Brain pericyte (primary cell): ENCODE results near the gene YTHDC1.
A peak's percentile ranks its signal among the peaks of the same experiment; 100 is the strongest.
"Not testable (repeated sequence)": the region's sequence is repeated elsewhere in the genome, so short reads cannot be mapped to it uniquely, and the experiment has no call there.

Experiments used
- DNase-seq: peaks from one replicate; pipeline ENCODE4 v3.0.0-alpha.2; 2012; ENCODE audit warnings: low read depth, low spot score

The YTHDC1 gene

DNA sequence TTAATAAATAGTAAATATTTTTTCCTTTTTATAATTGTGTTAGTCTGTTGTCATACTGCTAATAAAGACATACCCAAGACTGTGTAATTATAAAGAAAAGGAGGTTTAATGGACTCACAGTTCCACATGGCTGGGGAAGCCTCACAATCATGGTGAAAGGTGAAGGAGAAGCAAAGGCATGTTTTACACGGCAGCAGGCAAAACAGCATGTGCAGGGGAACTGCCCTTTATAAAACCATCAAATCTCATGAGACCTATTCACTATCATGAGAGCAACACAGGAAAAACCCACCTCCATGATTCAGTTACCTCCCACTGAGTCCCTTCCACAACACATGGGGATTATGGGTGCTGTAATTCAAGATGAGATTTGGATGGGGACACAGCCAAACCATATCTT lies 58.6 kb downstream of the YTHDC1 start:
- no peak for DNase-seq

DNA sequence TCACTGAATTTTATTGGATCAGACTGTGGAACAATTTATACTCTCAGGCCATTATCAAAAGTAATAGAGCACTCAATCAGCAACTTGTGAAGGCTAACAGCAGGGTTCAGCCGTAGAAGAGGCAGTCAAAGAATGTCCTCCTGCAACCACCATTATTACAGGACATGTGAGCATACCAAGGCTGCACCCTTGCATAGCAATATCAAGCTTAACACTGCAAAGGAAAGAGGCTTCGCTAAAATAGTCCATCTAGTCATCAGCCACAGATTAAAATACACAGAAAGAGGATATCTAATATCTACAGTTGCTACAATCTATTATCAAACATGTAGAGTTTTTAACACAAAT lies 61.5 kb downstream of the YTHDC1 start:
- DNase-seq, result no peak

DNA sequence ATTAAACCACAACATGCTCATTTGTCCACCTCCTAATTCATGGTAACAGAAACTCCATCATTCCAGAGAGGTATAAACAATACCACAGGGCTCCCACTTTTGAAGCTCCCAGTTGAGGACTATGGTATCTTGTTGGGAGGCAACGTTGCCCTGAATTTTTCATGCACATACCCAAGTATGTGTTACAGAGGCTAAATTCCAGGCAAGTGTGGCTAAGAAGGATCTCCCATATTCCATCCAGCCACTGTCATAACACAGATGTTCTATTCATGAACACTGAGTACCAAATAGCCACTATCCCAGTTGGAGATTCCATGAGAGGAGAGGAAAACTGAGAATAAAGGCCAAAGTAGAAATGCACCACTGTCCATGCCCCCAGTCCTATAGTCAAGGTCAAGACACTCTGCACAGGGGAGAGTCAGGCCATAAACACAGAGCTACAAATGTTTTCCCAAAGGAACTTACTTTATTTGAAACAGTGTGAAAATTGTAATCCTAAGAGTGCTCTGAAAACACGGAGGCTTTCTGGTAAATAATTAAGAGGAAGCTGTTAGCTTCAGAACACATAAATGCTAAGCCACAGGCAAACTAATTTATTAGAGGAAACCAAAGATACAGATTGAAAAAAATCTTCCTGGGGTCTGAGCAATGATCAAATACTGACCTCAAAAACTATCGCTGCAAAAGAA lies 62.0 kb downstream of the YTHDC1 start:
- DNase-seq, result no peak

DNA sequence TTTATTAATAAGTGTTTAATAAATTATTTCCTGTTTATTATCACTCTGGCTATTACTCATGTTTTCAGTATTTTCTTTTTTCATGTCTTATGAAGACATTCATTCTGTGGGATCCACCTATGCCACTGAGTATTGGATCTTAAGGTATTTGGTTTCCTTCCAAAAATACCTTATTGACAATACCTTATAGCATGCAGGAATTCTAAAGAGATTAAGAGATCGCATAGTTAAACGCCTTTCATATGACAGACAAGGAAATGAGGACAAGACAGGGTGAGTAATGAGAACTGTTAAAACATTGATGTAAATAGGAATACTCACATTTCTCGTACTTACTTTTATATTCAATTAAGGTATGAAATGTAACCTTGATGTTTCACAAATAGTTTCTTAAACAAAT lies 66.2 kb downstream of the YTHDC1 start:
- no peak for DNase-seq

DNA sequence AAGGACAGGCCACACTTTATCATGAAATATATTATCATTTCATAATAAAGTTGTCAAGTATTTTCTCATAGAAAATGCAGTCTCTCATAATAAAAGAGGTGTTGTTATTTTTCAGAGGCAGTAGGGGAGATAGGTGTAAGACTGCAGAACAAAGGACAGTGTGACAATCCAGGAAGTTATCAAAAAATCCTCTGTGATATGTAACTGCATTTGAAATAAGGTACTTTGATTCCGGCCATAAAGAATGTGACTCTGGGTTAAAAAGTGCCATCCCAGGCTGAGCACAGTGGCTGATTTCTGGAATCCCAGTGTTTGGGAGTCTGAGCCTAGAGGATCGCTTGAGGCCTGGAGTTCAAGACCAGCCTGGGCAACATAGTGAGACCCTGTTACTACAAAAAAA lies 66.8 kb downstream of the YTHDC1 start:
- DNase-seq, result no peak

DNA sequence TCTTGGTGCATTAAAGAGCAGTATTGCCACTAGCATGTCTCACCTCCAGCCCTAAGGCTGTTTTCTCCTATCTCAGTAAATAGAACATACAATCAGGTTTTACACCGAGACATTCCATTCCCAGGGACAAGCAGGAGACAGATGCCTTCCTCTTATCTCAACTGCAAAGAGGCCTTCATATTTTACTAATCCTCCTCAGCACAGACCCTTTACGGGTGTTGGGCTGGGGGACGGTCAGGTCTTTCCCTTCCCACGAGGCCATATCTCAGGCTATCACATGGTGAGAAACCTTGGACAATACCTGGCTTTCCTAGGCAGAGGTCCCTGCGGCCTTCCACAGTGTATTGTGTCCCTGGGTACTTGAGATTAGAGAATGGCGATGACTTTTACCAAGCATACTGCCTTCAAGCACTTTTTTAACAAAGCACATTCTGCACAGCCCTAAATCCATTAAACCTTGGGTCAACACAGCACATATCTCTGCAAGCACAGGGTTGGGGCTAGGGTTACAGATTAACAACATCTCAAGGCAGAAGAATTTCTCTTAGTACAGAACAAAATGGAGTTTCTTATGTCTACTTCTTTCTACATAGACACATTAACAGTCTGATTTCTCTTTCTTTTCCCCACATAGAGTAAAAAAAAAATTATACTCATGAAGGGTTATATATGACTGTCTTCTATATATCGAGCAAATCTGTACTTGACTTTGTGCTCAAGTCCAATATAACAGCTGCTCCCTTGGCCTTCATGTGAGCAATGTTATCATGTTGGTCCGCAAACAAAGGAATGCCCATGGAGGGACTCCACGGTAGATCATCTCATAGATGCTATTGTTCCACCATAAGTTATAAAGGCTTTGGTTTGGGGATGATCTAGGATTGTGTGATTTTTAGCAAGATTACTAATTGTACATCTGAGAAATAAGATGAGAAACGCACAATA lies 67.8 kb downstream of the YTHDC1 start:
- DNase-seq, result not testable (repeated sequence)

DNA sequence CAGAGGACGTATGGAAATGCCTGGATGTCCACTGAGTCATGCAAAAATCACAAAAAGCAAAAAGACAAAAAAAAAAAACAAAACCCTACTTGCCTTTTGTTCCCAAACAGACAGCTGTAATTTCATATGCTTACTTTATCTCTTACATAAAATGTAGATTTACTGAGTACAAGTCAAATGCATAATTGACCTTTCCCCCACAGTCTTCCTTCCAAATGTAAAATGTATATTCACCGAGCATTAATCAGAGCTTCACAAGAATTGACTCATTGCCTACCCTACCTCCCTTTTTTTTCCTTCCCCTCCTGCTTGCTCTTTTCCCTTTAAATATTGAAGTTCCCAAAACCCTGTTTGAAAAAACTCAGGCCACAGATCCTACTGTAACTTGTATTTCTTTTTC lies 71.9 kb downstream of the YTHDC1 start:
- DNase-seq, result no peak

DNA sequence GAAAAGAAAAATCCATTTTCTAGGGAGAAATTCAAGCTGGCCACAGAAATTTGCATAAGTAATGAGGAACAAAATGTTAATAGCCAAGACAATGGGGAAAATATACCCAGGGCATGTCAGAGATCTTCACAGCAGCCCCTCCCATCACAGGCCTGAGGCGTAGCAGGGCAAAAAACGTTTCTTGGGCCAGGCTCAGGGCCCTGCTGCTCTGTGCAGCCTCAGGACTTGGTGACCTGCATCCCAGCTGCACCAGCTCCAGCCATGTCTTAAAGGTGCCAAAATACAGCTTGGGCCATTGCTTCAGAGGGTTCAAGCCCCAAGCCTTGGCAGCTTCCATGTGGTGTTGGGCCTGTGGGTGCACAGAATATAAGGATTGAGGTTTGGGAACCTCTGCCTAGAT lies 72.3 kb downstream of the YTHDC1 start:
- no peak for DNase-seq

DNA sequence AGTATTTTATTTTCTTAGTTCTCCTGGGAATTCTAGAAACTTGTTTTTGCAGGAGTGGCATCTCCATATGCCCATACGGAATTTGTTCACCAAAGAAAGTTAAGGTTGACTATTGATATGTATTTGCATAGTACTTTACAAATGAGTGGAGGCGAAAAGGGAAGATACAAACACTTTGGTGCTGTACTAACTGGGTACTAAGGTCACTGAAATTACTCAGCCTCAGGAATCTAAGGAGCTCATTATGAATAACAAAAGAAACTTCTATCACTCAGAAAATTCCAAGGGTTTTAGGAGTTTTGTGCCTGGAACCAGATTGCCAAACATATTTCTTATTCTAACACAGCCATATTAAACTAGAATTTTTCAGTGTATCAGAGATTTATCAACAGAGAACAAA lies 77.0 kb downstream of the YTHDC1 start:
- no peak for DNase-seq

DNA sequence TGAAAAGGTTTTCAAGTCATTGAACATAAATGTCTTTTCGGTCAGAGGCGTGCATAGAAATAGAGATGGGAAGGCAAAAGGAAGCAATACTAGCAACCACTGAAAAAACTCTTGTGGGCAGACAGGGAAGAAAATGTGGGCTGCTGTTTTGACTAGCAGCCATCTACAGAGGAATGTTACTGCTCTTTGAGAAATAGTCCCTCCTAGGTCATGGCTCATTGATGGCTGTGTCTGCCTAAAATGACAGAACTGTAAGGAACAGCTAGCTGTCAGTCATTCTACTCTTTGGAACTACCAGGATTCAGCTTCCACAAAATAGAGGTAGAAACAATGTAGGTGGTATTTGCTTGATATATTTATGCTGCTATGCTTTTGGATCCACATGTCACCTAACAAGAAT lies 77.5 kb downstream of the YTHDC1 start:
- DNase-seq, result no peak

DNA sequence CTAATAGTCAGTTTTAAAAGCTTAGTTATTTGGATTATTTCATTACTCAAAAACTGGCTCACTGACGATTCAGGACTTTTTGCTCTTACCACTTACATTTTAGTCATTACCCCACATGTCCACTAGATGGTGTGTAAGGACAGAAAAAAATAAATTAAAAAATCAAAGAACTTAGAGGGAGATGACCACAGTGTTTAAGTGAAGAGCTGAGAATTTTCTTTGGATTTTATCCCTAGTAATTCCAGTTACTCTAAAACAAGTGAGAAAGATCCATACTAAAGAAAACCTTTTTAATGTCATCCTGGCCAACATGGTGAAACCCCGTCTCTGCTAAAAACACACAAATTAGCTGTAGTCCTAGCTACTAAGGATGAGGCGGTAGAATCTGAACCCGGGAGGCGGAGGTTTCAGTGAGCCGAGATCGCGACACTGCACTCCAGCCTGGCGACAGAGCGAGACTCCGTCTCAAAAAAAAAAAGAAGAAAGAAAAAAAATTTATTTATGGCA lies 78.0 kb downstream of the YTHDC1 start:
- peak; percentile 16 for DNase-seq

DNA sequence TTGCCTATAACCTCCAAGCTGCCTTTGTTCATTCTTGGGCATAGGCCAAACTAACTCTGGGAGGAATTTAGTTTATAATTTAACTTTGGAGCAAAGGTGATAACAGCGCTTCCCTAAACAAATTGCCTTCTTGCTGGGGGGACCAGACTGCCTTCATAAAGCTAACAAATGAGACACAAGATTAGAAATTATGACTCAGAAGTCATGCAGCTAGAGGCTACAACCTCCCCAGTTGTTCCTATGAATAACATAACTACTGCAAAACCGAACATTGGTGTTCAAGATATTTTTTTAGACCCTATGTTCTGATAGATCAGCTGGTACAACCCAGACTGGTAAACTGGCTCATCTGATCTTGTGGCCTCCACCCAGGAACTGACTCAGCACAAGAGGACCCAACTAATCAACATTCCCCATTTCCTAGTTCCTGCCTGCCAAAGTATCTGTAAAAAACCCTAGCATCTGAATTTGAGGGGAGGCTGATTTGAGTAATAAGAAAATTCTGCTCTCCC lies 82.4 kb downstream of the YTHDC1 start:
- DNase-seq, result no peak

DNA sequence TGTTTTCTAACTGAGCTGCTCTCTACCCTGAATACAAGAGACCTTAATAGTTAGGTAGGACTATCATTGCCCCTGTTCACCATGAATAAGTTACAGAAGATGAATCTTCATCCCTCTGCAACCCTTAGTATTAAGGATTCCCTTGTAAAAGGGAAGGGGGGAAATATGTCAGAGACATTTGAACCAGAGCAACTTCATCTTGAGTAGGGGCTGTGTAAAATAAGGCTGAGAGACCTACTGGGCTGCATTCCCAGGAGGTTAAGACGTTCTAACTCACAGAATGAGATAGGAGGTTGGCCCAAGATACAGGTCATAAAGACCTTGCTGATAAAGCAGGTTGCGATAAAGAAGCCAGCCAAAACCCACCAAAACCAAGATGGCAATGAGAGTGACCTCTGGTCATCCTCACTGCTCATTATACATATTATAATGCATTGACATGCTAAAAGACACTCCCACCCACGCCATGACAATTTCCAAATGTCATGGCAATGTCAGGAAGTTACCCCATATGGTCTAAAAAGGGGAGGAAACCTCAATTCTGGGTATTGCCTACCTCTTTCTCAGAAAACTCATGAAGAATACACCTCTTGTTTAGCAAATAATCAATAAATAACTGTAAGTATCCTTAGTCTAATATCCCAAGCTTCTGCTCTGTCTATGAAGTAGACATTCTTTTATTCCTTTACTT lies 84.9 kb downstream of the YTHDC1 start:
- no peak for DNase-seq
